NCI-H524 treated with DMSO at 0.1 percent for 48 hours (cell line): Measurements from ENCODE around the gene TSG101.
A peak's percentile ranks its signal among the peaks of the same experiment; 100 is the strongest.

Experiments used
- DNase-seq: peaks from one replicate; lab custom pipeline; 2025; lab: John Stamatoyannopoulos, UW

Gene TSG101

GRCh38 chr11:18526521-18527296 lies at the start of gene TSG101:
Gene TSG101, minus strand, starts transcription at chr11:18526942. Its CDS starts 126 bp downstream, at chr11:18526816.
- DNase-seq: peak; percentile 49

DNA sequence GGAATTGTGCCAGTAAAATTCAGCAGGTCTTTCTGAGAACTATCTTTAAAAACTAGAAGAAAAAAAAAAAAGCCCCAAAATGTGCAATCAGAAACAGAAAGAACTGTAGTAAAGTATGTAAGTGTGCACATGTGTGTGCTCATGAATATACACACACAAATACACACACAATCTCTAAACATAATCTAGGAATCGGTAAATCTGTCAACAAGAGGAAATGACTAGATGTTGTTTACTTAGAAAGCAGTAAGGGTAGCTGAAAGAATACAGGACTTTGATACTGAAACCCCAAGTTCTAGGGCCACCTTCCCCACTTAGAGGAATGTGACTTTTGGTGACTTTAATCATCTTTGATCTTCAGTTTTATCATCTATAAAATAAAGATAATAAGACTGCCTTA lies 48.6 kb upstream of the TSG101 start:
- DNase-seq: no peak

DNA sequence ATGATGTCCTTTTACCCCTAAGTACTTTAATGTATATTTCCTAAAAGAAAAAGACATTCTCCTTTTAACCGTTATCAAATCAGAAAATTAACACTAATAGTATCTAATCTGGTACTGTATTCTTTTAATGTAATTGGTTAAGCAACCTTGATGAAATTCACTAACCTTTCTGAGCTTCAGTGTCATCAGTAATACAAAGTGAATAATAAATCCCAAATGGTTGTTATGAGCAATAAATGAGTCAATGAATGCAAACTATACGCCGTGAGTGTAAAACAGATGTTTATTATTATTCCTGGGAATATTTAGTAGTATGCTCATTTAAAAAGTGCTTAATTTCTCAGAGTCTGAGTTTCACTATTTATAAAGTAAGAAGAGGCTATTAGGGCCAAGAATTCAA lies 40.3 kb upstream of the TSG101 start:
- DNase-seq: no peak

DNA sequence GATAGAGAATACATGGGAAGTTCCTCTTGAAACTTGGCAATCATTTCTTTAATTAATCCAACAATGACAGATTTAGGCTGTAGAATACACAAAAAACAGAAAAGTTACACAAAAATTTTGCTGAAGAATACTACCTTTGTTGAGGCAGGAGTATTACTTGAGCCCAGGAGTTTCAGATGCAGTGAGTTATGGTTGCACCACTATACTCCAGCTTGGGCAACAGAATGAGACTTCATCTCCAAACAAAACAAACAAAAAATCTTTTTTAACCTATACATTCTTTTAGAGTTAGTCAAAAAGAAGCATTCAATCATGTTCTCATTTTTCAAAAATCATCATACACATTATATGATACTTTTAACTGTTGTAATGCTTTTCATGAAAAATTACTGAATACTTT lies 39.7 kb upstream of the TSG101 start:
- DNase-seq: no peak

GRCh38 chr11:18564149-18564548 lies 37.4 kb upstream of the TSG101 start:
- DNase-seq: no peak

- no peak for DNase-seq
These were observed 36.5 kb upstream of the TSG101 start for GRCh38 chr11:18563090-18563730.

- no peak for DNase-seq
These were observed 21.3 kb upstream of the TSG101 start for GRCh38 chr11:18548001-18548400.

DNA sequence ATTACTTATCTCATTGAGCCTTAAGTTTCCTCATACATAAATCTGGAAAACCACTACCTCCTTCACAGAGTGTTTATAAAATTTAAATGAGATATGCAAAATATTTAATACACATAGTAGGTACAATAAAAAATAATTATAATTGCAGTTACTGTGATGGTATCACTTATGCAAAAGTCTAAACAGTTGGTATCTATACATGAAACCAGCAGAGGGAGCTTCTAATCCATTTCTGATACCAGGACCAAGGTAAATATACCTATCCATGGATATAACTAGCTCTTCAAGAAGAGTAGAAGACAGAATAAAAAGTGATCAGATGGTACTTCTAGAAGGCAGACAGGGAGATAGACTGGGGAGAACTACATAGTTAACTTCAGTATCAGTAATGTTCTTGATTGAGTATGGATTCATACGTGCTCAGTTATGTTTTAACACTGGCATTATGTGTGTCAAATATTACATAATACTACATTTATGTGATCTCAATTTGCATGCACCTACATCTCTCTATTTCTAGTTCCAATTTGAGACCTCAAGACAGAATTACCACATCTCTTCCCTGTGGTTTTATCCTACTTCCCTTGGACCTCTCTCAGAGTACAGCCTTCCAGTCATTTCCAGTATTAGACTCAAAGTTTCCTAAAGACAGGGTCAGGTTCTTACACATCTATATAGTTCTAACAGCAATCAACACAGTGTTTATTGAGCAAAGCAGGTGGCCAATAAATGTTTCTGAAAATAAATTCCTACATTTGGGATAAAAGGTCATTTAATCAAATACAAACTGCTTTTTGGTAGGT lies 13.7 kb upstream of the TSG101 start:
- DNase-seq: no peak

GRCh38 chr11:18536209-18536608 lies 9.5 kb upstream of the TSG101 start:
- DNase-seq: no peak

- DNase-seq: no peak
These were observed 7.5 kb upstream of the TSG101 start for GRCh38 chr11:18534245-18534644.

- no peak for DNase-seq
These were observed 6.6 kb upstream of the TSG101 start for GRCh38 chr11:18533365-18533764.

DNA sequence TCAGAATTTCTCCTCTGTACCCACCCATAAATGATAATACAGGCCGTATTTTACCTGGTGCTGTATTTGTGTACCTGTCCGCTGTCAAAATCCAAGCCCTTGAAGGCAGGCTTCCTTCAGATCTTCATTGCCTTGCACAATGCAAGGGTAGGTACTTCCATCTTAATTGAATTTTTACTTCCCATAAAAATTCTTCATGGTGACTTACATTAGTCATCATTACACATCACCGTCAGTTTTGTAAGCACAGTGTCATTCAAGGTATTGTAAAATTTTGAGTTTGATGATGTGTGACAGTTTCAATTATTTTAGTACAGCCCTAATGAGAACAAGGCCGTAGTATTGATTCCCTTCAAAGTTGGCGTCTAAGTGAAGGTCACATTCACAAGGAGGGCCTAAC lies 770 bp upstream of the TSG101 start:
- DNase-seq: no peak

DNA sequence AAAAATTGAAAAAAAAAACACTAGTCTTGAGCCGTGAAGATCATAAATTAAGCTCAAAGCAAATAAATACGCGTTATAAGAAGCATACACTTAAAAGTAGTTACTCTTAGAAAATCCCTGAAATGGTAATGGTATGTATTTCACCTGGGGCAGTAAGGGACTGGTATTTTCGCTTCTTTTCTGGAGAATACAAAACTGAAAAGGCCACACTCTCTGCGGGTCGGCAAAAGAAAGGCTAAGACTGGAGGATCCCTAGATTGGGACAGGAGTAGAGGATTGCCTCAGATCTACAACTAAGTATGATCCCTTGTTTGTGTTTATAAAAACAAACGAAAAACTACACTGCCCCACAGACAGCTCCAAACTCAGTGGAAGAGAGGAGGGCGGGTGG lies 617 bp downstream of the TSG101 start:
- DNase-seq: no peak

DNA sequence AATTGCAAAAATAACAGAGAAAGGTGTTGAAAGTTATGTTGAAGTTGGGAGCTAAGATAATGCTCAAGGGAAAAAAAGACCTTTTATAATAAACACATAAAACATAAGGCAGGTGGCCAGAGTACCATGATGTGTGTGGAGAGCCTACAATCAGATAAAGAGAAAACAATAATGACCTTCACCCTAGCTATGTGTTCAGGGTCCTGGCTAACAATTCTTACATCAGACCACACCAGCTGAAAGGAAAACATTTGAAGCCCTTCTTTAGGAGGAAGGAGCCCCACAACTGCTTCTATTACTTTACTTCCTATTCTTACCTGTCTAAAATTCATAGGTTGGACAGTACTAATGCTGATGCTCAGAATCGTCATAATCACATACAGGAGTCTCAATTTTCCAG lies 2.5 kb downstream of the TSG101 start:
- DNase-seq: no peak

DNA sequence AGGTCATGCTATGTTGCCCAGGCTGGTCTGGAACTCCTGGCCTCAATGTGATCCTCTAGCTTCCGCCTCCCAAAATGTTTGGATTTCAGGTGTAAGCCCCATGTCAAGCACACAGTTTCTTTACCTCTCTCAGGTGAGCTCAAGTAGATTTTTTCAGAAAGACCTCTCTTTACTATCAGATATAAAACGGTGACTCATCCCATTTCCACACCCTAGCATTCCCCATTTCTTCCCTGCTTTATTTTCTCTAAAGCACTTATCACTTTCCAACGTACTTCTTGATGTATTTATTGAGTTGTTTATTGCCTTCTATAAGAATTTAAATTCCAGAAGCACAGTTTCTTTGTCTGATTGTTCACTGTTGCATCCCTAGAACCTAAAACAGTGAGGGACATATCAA lies 3.7 kb downstream of the TSG101 start:
- no peak for DNase-seq

DNA sequence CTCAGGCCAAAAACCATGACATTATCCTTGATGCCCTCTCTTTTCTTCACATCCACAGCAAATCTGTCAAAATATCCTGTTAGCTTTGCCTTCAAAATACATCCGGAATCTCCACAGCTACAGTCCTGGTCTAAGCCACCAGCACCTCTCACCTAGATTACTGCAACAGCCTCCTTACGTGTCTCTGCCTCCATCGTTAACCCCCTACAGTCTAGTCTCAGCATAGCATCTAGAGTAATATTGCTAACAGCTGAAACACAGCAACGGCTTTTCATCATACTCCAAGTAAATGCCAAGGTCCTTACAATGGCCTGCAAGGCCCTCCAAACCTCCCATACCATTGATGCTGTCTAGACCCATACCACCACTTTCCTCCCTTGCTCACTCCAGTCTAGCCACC lies 4.4 kb downstream of the TSG101 start:
- no peak for DNase-seq

DNA sequence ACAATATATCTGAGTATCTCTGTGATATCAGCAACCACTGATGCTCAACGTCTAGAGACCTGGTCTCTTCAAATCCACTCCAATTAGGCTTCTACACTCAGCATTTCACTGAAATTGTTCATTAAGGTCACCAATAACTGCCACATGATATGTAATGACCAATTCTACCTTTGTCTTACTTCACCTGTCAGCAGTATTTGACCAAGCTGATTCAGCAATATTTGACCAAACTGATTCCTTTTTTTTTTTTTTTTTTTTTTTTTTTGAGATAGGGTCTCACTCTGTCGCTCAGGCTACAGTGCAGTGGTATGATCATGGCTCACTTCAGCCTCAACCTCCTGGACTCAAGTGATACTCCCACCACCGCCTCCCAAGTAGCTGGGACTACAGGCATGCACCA lies 5.6 kb downstream of the TSG101 start:
- no peak for DNase-seq

DNA sequence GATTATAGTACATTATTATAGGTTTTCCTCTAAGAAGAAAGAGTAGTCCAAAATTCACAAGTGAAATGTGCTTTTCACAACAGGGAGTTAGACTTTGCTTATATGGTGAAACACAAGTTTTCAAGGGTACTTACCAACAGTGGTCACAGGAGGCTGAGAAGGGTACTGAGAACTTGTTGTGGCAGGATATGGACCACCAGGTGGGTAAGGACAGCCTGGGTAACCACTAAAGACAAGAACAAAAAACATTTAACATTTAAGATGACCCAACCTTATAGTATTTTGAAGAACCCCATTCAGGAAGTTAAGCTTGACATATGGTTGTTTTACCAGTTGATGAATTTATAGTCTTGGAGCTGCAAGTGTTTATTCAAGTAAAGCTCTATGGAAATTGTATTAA lies 24.4 kb downstream of the TSG101 start:
- no peak for DNase-seq

- DNase-seq: no peak
These were observed 25.1 kb downstream of the TSG101 start for GRCh38 chr11:18501629-18502028.

- no peak for DNase-seq
These were observed 28.7 kb downstream of the TSG101 start for GRCh38 chr11:18498039-18498438.

DNA sequence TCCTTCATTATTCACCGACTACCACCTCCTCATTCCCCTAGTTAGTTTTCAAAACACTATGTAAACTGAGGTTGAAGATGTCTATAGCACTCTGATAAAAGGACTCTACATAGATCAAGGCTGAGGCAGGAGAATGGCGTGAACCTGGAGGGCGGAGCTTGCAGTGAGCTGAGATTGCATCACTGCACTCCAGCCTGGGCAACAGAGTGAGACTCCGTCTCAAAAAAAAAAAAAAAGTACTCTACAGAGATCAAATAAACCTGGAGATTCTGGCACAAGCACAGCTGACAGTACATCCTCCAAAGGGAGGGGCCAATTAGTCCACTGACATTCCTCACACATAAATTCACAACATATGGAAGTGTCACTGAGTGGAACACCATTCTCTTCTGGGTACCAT lies 31.0 kb downstream of the TSG101 start:
- no peak for DNase-seq

GRCh38 chr11:18495271-18495670 lies 31.5 kb downstream of the TSG101 start:
- DNase-seq: no peak

- DNase-seq: no peak
These were observed 33.4 kb downstream of the TSG101 start for GRCh38 chr11:18493310-18493709.
